GM19452 (cell line): ENCODE results near the gene SPATA2L.

Experiments used
- ATAC-seq: cut with Tn5 transposase; IDR thresholded peaks from one replicate; pipeline ENCODE4 v1.9.1; 2021; ENCODE audit not compliant: unreplicated experiment

SPATA2L gene

GRCh38 chr16:89729863-89730593 is 28.5 kb upstream of the SPATA2L start:
- ATAC-seq: no peak

GRCh38 chr16:89729293-89729692 is 27.8 kb upstream of the SPATA2L start:
- ATAC-seq: no peak

DNA sequence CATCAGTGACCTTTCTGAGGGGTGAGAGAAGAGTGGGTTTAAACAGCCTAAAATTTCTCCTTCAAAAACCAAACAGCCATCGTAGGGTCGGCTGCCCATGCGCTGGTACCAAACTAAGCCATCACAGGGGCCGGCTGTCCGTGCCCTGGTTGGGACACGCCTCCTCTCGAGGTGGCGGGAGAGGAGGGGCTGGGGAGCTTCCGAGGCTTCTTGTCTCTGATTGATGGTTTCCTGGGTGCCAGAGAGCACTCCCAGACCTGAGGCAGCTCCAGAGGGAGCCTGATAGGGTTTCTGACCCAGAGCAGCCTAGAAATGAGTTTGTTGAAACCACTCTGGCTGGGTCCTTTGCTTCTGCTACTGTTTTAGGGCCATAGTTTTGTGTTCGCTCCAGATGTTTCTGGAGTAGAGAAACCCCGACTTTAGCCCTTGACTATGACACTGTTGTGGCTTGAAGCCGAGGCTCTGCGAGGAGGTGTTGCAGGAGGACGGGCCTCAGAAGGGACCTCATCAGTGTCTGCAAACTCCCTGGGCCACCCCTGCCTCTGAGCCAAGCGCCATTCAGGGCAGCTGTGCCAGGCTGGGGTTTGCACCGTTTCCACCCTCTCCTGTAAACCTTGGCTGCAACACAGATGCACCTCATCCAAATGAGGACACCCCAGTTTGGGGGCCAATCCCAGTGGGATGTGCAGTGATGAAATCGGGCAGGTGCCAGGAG is 26.1 kb upstream of the SPATA2L start:
- ATAC-seq: no peak

DNA sequence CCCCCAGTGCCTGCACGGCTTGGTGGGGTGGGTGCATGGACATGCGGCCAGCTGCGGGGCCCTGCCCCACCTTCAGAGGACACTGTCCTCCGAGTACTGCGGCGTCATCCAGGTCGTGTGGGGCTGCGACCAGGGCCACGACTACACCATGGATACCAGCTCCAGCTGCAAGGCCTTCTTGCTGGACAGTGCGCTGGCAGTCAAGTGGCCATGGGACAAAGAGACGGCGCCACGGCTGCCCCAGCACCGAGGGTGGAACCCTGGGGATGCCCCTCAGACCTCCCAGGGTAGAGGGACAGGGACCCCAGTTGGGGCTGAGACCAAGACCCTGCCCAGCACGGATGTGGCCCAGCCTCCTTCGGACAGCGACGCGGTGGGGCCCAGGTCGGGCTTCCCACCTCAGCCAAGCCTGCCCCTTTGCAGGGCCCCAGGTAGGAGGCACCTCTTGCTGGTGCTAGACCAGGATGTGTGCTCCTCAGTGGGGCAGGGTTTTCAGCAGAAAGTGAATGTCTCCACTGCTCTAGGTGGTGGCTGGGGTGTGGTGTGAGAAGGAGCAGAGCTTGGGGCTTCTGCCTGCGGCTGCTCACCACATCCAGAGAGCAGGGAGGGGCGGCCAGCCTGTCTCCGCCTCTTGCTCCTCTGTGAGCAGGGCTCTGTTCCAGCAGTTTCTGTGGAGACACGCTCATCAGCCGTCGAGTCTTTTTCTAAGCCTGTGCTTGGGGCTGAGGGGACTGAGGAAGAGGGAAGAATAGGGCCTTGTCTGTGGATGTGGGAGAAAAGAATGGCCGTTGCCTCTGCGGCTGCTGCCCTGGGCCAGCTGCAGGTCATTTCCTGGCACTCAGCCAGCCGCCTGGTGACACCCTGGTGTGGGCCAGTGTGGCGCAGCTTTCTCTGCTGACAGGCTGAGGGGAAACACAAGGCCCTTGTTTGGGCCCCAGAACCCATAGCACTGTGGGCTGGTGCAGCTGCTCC is 22.1 kb upstream of the SPATA2L start:
- no peak for ATAC-seq

- peak; percentile 15 for ATAC-seq
Observed at GRCh38 chr16:89722392-89723278, 21.1 kb upstream of the SPATA2L start.

GRCh38 chr16:89721546-89722391 is 20.3 kb upstream of the SPATA2L start:
- peak; percentile 40 for ATAC-seq

GRCh38 chr16:89720813-89721545 is 19.5 kb upstream of the SPATA2L start, which contains the start of the genes VPS9D1 and ZNF276:
Gene VPS9D1 (minus strand): TSS chr16:89720898. CDS start chr16:89720861, 37 bp downstream.
Gene ZNF276 (plus strand): TSS chr16:89721537. CDS start chr16:89721641, 104 bp downstream.
- ATAC-seq: peak; percentile 44

DNA sequence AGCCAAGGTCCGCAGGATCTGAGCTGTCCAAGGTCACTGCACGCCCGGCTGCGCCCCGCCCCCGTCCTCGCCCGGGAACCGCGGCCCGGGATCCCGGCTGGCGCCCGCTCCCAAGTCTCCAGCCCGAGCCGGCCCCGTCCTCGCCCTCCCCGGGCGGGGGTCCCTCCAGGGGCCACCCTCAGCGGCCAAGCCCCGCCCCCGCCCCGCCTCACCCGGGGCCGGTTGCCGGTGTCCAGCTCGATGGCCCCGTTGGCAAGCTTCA is 19.0 kb upstream of the SPATA2L start:
- ATAC-seq: peak; percentile 19

DNA sequence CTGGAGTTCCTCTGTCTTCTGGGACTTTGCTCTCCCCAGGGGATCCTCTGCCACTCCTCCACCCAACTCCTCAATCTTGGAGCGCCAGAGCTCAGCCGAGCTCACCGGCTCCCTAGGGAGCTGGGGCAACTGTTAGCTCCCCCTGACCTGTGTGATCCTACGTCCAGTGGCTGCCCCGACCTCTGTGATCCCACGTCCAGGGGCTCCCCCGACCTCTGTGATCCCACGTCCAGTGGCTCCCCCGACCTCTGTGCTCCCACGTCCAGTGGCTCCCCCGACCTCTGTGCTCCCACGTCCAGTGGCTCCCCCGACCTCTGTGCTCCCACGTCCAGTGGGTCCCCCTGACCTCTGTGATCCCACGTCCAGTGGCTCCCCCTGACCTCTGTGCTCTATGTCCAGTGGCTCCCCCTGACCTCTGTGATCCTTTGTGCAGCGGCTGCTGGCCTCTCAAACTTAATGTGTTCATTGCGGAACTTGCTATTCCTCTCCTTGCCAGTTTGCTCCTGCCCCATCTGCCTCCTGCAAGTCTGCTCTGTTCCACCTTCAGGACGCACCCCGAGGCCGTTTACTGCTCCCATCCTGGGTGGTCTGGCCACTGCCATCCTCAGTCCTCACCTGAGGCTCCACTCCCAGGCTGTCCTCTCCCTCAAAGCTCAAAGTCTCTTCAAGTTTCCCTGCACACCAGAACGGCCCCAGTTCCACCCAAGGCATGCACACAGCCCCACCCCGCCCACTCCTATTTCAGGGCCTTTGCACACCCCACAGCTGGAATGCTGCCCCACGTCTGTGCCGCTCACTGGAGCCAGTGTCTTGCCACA is 16.4 kb upstream of the SPATA2L start:
- ATAC-seq: no peak

- no peak for ATAC-seq
Observed at GRCh38 chr16:89716916-89717687, 15.6 kb upstream of the SPATA2L start.

GRCh38 chr16:89716493-89716892 is 15.0 kb upstream of the SPATA2L start:
- ATAC-seq: no peak

DNA sequence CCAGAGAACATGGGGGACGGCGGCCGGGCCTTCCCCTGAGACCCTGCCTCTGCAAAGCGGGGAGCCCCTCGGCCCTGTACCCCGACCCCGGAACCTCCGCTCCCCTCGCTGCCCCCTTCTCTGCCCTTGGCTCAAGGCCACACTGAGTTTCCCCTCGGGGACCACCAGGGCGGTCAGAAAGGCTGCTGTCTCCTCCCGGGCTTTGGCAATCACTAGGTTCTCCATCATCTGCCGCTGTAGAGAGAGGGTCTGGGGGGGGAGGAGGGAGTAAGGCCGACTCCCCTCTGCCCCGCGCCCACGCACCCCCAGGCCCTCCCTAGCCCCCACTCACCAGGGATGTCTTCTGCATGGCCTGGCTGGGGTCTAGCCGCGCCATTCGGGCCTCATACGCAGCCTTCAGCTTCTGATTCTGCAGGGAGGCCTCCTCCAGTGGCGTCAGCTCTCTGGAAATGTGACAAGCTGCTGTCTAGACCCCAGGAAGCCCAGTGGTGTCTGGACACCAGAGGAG is 10.8 kb upstream of the SPATA2L start:
- ATAC-seq: no peak

DNA sequence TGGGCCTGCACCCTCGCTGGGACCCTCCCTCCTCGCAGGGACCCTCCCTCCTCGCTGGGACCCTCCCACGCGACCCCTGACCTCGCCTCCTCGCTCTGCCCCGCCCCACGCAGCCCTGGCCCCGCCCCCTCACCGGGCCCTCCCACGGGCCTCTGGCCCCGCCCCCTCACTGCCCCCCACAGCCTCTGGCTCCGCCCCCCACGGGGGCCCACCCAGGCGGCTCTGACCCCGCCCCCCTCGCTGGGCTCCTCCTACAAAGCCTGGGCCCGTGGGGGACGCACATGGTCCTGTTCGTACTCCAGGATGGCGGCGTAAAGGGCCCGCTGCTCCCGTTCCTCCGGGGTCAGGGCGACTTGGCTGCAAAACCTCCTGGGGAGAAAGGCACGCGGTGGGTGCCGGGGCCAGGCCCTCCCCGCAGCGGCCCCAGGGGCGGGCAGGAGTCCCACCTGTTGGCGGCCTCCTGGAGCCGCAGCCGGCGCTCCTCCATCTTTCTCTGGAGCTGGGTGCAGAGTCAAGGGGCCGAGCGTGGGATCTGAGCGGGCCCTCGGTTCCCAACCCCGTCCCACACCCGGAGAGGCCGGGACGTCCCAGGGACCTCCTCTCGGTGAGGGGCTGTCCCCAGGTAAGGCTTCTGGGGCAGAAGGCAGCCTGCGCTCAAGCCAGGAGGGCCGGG is 10.2 kb upstream of the SPATA2L start:
- no peak for ATAC-seq

- ATAC-seq: no peak
Observed at GRCh38 chr16:89710709-89711564, 9.4 kb upstream of the SPATA2L start.

- ATAC-seq: no peak
Observed at GRCh38 chr16:89709716-89710432, 8.4 kb upstream of the SPATA2L start.
